HCT116 (cell line): ENCODE results near the gene CLCN1. TPM values are rescaled to one million over a fixed set of nuclear protein-coding genes. Genes with fewer than 3 reads are reported as not detected.
A peak's percentile ranks its signal among the peaks of the same experiment; 100 is the strongest.

Source experiments
- ATAC-seq: fragments of 200-7000 bp; cut with Tn5 transposase; 2 replicates; pipeline ENCODE4 v1.9.1; 2020; ENCODE audit warnings: mild to moderate bottlenecking, moderate library complexity
- BruUV-seq: library from RNA; stranded (reverse); fragments of 400-500 nt; replicated peaks from 2 replicates; lab custom pipeline; 2021; lab: Mats Ljungman, UMichigan
- CTCF ChIA-PET: fragments of 300-600 bp; sonication (Branson Sonifier 250); formaldehyde crosslinking; loops from one replicate; lab custom pipeline; 2021; ENCODE audit warnings: antibody characterized with exemption; lab: Charles Lee
- POLR2A ChIA-PET: fragments of 300-600, 350-600 bp; sonication (Branson Sonifier 250); formaldehyde crosslinking; loops from one replicate; lab custom pipeline; 2021; ENCODE audit warnings: antibody characterized with exemption; lab: Charles Lee
- RAD21 ChIA-PET, 2 experiments: fragments of 300-600 bp; sonication (Branson Sonifier 250); formaldehyde crosslinking; loops; one replicate each; lab custom pipeline; 2023; ENCODE audit warnings: low total read pairs in 2 of 2; ENCODE audit not compliant: uncharacterized antibody in 2 of 2, unreplicated experiment in 2 of 2, low non-redundant PET in 1 of 2; lab: Charles Lee
- DNase-seq: peaks from one replicate; pipeline ENCODE4 v3.0.0-alpha.2; 2010; ENCODE audit warnings: low read depth, low spot score
- H2AFZ ChIP-seq: fragments of 200-600 bp; shearing (Covaris generic), sonication (generic); 2 replicates; pipeline ENCODE4 v1.6.1; 2017; ENCODE audit warnings: low read depth, mixed run types, mixed read lengths, antibody characterized with exemption, low read length; ENCODE audit not compliant: poor library complexity, severe bottlenecking
- H3K27ac ChIP-seq: 2 replicates; pipeline ENCODE4 v1.5.1; 2012; ENCODE audit warnings: low read depth, low read length
- H3K27me3 ChIP-seq: fragments of 200-600 bp; sonication (generic); 2 replicates; pipeline ENCODE4 v1.6.1; 2016; ENCODE audit warnings: mixed run types, low read length, mixed read lengths; ENCODE audit not compliant: insufficient read depth
- H3K36me3 ChIP-seq, 2 experiments: fragments of 200-500 bp in 1 of 2; fragments of 200-600 bp in 1 of 2; sonication (Bioruptor generic) in 1 of 2; sonication (generic) in 1 of 2; 2 replicates each; pipeline versions ENCODE4 v1.5.1 to v1.6.1; 2014 to 2016; ENCODE audit warnings: low read length in 2 of 2, inconsistent platforms in 1 of 2, mixed read lengths in 1 of 2, mixed run types in 1 of 2; ENCODE audit not compliant: insufficient read depth in 2 of 2, control insufficient read depth in 1 of 2
- H3K4me1 ChIP-seq, 2 experiments: fragments of 200-600 bp in 1 of 2; sonication (generic) in 1 of 2; 2 replicates each; pipeline versions ENCODE4 v1.5.1 to v1.6.1; 2012 to 2017; ENCODE audit warnings: low read length in 2 of 2, inconsistent platforms in 1 of 2, mild to moderate bottlenecking in 1 of 2, mixed read lengths in 1 of 2, mixed run types in 1 of 2, moderate library complexity in 1 of 2; ENCODE audit not compliant: insufficient read depth in 2 of 2, control insufficient read depth in 1 of 2
- H3K4me2 ChIP-seq: fragments of 200-600 bp; sonication (generic); 2 replicates; pipeline ENCODE4 v1.6.1; 2017; ENCODE audit warnings: mixed run types, low read length, mixed read lengths
- H3K4me3 ChIP-seq, 2 experiments: fragments of 200-600 bp in 1 of 2; sonication (generic) in 1 of 2; replicated peaks in 1 of 2; 2 replicates each; pipeline ENCODE4 v1.5.1; 2011 to 2016; ENCODE audit warnings: low read length in 2 of 2, control low read depth in 1 of 2, low read depth in 1 of 2, mild to moderate bottlenecking in 1 of 2, mixed read lengths in 1 of 2, mixed run types in 1 of 2
- H3K79me2 ChIP-seq: fragments of 200-600 bp; sonication (generic); 2 replicates; pipeline ENCODE4 v1.6.1; 2017; ENCODE audit warnings: mild to moderate bottlenecking, mixed run types, low read length, moderate library complexity, mixed read lengths; ENCODE audit not compliant: insufficient read depth
- H3K9ac ChIP-seq: fragments of 200-600 bp; sonication (generic); 2 replicates; pipeline ENCODE4 v1.6.1; 2016; ENCODE audit warnings: low read length, mixed read lengths
- H3K9me2 ChIP-seq: fragments of 200-600 bp; sonication (generic), shearing (Covaris generic); 2 replicates; pipeline ENCODE4 v1.6.1; 2017; ENCODE audit warnings: mixed run types, mild to moderate bottlenecking, moderate library complexity; ENCODE audit not compliant: insufficient read depth
- H3K9me3 ChIP-seq, 2 experiments: fragments of 200-500 bp in 1 of 2; fragments of 200-600 bp in 1 of 2; sonication (Bioruptor generic) in 1 of 2; sonication (generic) in 1 of 2; 2 replicates each; pipeline ENCODE4 v1.6.1; 2014 to 2017; ENCODE audit warnings: low read length in 2 of 2, mixed read lengths in 2 of 2, inconsistent platforms in 1 of 2, low read depth in 1 of 2, mild to moderate bottlenecking in 1 of 2, mixed run types in 1 of 2, moderate library complexity in 1 of 2; ENCODE audit not compliant: control insufficient read depth in 1 of 2, insufficient read depth in 1 of 2
- H4K20me1 ChIP-seq: fragments of 200-600 bp; sonication (generic), shearing (Covaris generic); 2 replicates; pipeline ENCODE4 v1.6.1; 2017; ENCODE audit warnings: mixed run types, mild to moderate bottlenecking, moderate library complexity; ENCODE audit not compliant: insufficient read depth
- EZH2 ChIP-seq: fragments of 200-600 bp; sonication (generic); IDR thresholded peaks from 2 replicates; pipeline ENCODE4 v1.6.1; 2017; ENCODE audit warnings: antibody characterized with exemption, mixed run types
- RAD21 ChIP-seq: IDR thresholded peaks from 2 replicates; pipeline ENCODE4 v1.6.1; 2012; ENCODE audit warnings: low read depth, mild to moderate bottlenecking
- YY1 ChIP-seq: IDR thresholded peaks from 2 replicates; pipeline ENCODE4 v1.6.1; 2011; ENCODE audit warnings: low read length, low read depth, moderate library complexity, mild to moderate bottlenecking; ENCODE audit not compliant: insufficient replicate concordance; ENCODE audit errors: extremely low read depth
- intact Hi-C: fragments of 100-400 bp; cut with micrococcal nuclease; formaldehyde crosslinking; loops from 2 replicates; pipeline ENCODE4 v1.10.0; 2022
- total RNA-seq: library from RNA; stranded (reverse); gene quantifications from one replicate; pipeline ENCODE4 v1.2.1, GENCODE V29; 2021; ENCODE audit not compliant: unreplicated experiment
- TF ChIP-seq, protein P1 (sequence below): IDR thresholded peaks from 2 replicates; pipeline ENCODE4 v1.6.1; 2012
- TF ChIP-seq, protein P2 (sequence below), 3 experiments: fragments of 200-600 bp in 1 of 3; sonication (generic) in 1 of 3; IDR thresholded peaks in 2 of 3; conservative IDR thresholded peaks in 1 of 3; 2 replicates each; pipeline ENCODE4 v1.5.1; 2012 to 2017; ENCODE audit warnings: low read depth in 2 of 3, low read length in 2 of 3, antibody characterized with exemption in 1 of 3, borderline replicate concordance in 1 of 3, control low read depth in 1 of 3, mild to moderate bottlenecking in 1 of 3, mixed read lengths in 1 of 3, mixed run types in 1 of 3, moderate library complexity in 1 of 3; ENCODE audit not compliant: insufficient read depth in 1 of 3

CLCN1 gene
- total RNA-seq, 1 experiment from 2014 or later, result 0.47 TPM

DNA sequence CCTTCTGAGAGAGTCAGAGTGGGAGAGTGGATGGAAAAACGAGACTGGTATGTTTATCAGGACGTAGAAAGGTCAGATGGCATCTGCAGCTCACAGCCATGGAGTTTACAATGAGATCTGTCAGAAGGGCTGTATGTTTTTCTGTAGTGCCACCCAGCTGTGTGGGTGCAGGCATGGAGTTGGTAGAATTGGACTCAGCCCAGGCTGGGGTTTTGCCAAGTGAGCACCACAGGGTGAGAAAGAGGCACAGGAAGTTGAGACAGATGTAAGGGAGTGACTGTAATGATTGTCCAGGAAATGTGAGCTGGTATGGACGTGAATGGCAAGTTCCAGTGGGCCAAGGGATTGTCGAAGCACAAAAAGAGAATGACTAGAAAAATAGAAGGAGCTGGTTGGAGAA is 56.2 kb downstream of the CLCN1 start:
- Histone ChIP-seq H4K20me1 (no peaks in the 10 kb centered on the region), H3K79me2 (no peaks in the 10 kb centered on the region), H3K27ac (no peak overlapping the region), H3K9me3 (no peaks in the 10 kb centered on the region), H3K9ac (no peak overlapping the region), H3K4me2 (peak overlapping the region; percentile 36; the same call in 1 of the 2 replicates), H2AFZ (peak overlapping the region; percentile 56), H3K4me1 (peaks cover 11 to 53% of the 10 kb centered on the region in 2 experiments), H3K4me3 (no peak overlapping the region), H3K36me3 (no peaks in the 10 kb centered on the region), H3K27me3 (no peaks in the 10 kb centered on the region), H3K9me2 (no peaks in the 10 kb centered on the region)
- no peak for DNase-seq
- CTCF ChIA-PET, result interaction anchor here (0.9 to 1.5 kb wide), 3 partner anchors 8 to 131 kb away, joined by 3 to 7 read pairs (median 4); no protein-coding TSS in a partner anchor
- ATAC-seq, result 0 out of 2 replicates have a peak, but pooled peaks have one; percentile 10
- RAD21 ChIA-PET, result no interaction called here
- BruUV-seq, result no TSS peak
- intact Hi-C loops, result loop anchor here (2.0 kb wide), 1 partner anchor 51 kb away; no protein-coding TSS in a partner anchor
- TF ChIP-seq RAD21 (peak; percentile 36; the same call in 1 of the 2 replicates), YY1 (peak; percentile 17), EZH2 (no peak)
- TF ChIP-seq, protein P1, sequence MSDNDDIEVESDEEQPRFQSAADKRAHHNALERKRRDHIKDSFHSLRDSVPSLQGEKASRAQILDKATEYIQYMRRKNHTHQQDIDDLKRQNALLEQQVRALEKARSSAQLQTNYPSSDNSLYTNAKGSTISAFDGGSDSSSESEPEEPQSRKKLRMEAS, result peak; percentile 43; the same call in 1 of the 2 replicates
- TF ChIP-seq, protein P2, sequence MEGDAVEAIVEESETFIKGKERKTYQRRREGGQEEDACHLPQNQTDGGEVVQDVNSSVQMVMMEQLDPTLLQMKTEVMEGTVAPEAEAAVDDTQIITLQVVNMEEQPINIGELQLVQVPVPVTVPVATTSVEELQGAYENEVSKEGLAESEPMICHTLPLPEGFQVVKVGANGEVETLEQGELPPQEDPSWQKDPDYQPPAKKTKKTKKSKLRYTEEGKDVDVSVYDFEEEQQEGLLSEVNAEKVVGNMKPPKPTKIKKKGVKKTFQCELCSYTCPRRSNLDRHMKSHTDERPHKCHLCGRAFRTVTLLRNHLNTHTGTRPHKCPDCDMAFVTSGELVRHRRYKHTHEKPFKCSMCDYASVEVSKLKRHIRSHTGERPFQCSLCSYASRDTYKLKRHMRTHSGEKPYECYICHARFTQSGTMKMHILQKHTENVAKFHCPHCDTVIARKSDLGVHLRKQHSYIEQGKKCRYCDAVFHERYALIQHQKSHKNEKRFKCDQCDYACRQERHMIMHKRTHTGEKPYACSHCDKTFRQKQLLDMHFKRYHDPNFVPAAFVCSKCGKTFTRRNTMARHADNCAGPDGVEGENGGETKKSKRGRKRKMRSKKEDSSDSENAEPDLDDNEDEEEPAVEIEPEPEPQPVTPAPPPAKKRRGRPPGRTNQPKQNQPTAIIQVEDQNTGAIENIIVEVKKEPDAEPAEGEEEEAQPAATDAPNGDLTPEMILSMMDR (IDR thresholded peaks at IDR 0.05 in 2 of 3, conservative IDR thresholded peaks at IDR 0.05 in 1 of 3; ENCODE audit: borderline replicate concordance in 1 of 3, insufficient read depth in 1 of 3, low read depth in 2 of 3, low read length in 2 of 3), result peak in 2 of 3 experiments; percentile 7 to 15; a peak in 1 of 6 replicates
- POLR2A ChIA-PET, result no interaction called here
